GM15510 (cell line): ENCODE measurements around the gene PLEKHG2.
A peak's percentile ranks its signal among the peaks of the same experiment; 100 is the strongest.

Experiments used
- POLR2A ChIP-seq: IDR thresholded peaks from 3 replicates; pipeline ENCODE4 v1.6.1; 2011; ENCODE audit warnings: borderline replicate concordance; ENCODE audit not compliant: insufficient read length; ENCODE audit errors: extremely low read depth

PLEKHG2 gene

DNA sequence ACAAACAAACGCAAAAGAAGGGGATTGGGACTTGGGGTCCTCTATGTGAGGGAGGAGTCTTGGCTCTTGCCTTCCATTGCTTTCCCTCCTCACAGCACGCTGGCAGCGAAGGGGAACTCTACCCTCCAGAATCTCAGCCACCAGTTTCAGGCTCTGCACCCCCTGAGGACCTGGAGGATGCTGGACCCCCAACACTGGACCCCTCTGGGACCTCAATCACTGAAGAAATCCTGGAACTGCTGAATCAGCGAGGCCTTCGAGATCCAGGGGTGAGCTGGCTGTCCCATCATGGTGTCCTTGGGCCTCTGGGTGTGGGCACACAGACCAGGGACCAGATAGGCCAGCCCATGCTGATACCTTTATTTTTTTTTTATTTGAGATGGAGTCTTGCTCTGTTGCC, 9.6 kb downstream of the PLEKHG2 start:
- TF ChIP-seq POLR2A: no peak

DNA sequence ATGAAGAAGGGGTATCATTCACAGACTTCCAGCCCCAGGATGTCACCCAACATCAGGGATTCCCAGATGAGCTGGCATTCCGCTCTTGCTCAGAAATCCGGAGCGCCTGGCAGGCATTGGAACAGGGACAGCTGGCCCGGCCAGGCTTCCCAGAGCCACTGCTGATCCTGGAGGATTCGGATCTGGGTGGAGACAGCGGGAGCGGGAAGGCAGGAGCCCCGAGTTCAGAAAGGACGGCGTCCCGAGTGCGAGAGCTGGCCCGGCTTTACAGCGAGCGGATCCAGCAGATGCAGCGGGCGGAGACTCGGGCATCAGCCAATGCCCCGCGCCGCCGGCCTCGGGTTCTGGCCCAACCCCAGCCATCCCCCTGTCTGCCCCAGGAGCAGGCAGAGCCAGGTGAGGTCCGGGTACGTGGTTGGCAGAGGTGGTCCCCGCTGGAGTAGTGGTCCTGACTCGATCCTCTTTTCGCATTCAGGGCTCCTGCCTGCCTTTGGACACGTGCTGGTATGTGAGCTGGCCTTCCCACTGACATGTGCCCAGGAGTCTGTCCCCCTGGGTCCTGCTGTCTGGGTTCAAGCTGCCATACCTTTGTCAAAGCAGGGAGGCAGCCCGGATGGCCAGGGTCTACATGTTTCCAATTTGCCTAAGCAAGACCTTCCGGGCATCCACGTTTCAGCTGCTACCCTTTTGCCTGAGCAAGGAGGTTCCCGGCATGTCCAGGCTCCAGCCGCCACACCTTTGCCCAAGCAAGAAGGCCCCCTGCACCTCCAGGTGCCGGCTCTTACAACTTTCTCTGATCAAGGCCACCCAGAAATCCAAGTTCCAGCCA, 11.0 kb downstream of the PLEKHG2 start:
- no peak for TF ChIP-seq POLR2A

DNA sequence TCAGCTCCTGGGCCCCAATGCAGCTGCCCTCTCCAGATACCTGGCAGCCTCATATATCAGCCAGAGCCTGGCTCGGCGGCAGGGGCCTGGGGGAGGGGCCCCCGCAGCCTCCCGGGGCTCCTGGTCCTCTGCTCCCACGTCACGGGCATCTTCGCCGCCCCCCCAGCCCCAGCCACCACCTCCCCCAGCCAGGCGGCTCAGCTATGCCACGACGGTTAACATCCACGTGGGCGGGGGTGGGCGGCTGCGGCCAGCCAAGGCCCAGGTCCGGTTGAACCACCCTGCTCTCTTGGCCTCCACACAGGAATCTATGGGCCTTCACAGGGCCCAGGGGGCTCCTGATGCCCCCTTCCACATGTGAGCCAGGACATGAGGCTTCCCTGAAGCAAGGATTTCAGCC, 12.5 kb downstream of the PLEKHG2 start:
- no peak for TF ChIP-seq POLR2A

DNA sequence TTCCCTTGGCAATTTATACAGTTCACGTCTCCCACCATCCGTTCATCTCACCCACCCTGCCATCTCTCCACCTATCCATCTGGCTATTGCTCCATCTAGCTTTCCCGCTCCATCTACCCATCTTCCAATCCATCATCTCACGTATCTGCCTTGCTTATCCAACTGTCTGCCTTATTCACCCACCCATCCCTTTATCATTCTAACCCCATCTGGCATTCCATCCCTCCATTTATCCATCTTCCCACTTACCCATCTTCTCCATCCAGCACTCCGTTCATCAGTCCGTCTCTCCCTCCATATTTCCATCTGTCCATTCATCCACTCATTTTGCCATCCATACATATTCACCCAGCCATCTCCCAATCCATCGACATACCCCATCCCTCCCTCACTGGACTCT, 13.3 kb downstream of the PLEKHG2 start:
- TF ChIP-seq POLR2A: no peak

DNA sequence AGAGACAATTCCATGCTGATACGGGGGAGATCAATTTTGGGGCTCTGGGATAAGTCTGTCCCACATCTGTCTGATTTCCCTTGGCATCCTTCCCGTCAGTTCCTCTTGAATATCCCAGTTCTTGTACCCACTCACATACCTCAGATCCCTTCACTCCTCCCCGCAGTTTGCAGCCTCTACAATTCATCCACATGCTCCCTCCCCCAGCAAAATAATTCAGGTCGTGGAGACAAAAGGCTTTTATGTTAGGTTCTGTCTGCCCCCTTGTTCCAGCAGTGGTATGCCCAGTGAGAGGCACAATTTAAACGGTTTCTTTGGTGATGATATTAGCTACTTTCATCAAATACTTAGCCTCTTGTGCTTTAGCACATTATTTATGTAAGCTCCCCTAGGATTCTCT, 13.7 kb downstream of the PLEKHG2 start:
- no peak for TF ChIP-seq POLR2A

DNA sequence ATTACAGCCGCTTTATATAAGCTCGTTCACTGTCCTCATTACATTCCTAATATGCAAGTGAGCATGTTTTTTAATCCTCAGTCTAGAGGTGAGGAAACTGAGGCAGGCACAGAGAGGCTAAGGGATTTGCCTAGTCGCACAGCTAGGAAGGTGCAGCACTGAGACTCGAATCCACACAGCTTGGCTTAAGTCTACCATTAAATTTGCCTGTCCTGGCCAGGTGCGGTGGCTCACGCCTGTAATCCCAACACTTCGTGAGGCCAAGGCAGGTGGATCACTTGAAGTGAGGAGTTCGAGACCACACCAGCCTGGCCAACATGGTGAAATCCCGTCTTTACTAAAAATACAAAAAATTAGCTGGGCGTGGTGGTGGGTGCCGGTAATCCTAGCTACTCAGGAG, 15.2 kb downstream of the PLEKHG2 start:
- TF ChIP-seq POLR2A: no peak

DNA sequence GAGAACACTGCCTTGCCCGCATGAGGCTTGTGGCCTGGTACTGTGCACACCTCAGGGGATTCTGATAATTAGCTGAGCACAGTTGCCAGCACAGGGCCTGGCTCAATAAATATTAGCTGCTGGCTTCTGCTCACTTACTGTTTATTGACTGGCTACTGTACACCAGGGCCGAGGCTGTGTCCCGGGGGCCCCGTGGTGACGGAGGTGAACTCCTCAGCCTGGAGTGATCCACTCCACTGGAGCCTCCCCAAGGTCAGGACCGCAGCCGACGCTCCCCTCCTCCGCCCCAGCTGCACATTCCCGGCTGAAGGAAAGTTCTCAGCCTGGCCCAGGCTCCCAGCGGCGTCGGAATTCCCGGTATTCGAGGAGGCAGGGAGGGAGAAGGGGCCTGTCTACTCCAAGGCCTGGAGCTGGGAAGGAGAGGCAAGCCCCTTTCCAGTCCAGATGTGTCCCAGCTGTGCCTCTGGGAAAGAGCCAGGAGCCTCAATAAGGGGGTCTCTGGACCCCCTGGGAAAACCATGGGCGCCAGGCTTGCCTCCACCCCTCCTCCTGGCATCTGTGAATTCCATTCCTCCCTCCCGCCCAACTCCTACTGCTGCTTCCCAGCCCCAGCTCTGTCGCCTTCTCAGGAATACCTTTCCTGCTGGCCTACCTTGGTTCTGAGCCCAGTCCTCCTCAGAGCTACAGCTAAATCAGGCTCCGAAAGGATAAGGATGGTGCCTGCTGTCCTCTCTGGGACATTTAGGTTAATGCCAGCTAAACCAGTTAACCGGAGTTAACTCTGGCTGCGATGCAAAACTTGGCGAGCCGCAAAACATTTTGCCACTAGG, 16.0 kb downstream of the PLEKHG2 start:
- TF ChIP-seq POLR2A: no peak

DNA sequence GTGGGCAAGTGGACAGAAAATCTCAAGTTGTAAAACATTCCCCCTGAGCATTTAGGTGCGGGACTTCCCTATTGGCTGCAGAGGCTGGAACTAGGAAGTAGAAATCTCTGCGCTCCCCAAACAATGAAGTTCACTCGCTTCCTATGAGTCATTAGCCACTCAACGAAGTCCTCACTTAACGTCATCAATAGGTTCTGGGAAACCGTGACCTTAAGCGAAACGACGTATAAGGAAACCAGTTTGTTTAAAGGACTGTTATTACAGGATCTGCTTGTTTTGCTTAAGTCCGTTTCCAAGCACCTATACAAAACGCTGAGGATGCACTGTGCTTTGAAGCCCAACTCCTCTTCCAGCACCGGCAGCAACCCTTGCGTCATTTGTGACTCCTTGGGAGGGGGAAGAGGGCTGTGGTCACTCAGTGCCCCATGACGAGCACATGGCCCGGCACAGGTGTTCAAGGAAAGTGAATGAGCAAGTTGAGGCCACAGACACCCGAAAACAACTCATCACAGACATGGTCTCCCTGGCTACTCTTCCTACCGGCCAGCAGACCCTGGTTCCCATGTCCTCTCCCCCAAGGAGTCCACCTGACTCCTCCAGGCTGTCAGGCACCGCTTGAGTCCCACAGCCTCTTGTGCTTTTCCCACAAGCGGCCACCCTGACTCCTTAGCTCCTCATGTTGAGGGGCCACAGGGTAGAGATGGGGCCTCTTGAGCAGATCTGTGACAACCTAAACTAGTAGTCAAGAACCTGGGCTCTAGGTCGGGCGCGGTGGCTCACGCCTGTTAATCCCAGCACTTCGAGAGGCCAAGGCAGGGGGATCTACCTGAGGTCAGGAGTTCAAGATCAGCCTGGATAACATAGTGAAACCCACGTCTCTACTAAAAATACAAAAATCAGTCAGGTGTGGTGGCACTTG, 18.5 kb downstream of the PLEKHG2 start:
- no peak for TF ChIP-seq POLR2A

DNA sequence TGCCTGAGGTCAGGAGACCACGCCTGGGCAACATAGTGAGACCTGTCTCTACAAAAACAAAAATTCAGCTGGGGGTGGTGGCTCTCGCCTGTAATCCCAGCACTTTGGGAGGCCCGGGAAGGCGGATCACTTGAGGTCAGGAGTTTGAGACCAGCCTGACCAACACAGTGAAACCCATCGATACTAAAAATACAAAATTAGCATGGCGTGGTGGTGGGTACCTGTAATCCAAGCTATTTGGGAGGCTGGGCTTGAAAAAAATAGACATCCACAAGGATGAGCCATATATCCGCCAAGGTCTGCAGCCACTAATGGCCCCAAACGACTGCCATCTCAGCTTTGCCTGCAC, 20.2 kb downstream of the PLEKHG2 start:
- no peak for TF ChIP-seq POLR2A

DNA sequence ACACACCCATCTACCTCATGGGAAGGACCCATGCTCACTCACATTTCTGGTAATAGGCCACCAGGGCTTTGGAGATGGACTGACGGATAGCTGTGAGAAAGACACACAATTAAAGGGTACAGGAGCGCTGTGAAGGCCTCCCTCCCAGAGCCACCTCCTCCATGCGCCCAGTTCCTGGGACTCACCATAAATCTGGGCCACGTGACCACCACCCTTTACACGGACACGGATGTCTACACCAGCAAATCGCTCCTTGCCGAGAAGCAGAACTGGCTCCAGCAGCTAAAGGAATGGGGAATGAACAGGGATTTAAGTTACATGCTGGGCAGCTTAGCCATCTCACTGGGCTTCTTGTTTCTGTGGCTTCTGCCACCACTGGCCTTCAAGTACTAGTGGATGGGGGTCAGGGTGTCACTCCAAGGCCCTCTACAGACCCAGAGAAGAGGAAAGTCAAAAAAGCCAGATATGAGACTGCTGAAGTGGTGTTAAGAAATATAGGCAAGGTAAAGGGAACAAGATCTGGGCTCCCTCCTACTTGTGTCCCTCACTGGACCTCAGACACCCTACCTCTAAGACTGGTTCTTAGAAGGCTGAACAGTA, 21.1 kb downstream of the PLEKHG2 start:
- TF ChIP-seq POLR2A: no peak

DNA sequence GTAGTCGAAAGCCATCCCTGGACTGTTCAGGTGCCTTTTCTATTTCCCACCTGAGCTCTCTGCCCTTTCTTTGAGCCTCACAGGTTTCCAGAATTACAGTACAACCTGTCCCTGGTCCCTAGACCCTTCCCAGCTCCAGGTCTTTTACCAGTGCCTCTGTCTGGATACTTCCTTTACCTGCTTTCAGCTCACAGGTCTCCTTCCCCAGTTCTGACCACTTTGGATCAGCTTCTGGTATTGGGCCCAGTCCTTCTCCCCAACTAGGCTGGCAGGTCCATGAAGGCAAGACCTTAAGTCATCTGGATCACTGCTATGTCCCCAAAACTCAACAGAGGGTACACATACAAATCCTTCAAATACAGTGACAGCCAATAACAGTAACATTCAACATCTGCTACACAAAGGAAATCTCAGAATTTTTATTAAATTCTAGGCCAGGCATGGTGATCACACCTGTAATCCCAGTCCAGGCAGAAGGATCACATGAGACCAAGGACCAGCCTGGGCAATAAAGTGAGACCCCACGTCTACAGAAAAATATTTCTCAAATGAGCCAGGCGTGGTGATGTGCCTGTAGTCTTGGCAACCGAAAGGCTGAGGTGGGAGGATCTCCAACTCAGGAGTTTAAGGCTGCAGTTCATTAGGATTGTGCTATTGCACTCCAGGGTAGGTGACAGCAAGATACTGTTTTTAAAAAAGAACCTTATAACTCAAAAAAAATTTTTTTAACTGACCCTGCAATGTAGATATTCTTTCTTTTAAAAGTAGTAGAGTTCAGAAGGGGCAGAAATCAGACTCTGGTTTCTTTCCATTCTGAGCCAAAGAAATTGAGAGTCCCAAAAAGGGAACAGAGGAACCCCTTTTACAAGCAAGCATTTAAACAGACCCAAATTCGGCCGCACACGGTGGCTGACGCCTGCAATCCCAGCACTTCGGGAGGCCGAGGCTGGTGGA, 21.9 kb downstream of the PLEKHG2 start:
- TF ChIP-seq POLR2A: no peak

DNA sequence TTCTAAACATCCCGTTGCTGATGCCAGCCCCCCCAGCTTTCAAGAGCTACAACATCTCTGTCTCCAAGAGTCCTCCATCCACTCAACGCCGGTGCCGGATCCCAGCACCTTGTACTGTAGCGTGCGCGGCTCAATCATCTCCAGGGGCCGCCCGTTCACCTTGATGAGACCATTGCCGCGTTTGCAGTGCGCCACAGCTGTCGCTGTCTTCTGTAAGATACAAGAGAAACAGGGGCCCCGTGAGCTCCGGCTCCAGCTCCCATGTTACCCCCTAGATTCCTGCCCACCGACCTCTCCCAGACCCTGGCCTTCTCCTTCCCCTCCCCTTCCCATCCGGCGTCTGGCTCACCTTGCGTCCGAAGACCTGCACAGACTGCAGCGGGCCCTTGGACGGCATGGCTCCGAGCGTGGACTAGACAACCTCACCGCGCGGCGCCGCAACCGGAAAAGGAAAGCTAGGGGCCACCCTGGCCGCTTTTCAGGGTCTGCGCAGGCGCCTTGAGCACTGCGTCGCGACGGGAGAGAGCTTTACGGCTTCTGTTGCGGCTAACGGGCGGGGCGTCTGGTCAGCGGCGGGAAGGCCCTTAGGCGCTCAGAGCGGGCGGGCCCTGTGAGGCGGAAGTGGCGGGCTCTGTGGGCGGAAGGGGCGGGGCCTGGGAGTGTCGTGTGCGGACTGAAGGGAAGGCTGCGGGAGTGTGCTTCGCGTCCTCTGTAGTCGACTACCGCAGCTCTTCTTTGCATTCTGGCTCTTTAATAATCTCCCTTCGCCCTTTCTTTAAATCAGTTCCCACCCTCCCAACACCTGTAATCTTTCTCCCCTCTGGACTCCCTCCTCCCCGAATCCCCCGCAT, 23.3 kb downstream of the PLEKHG2 start, which contains the start of gene RPS16:
TSS of gene RPS16 (minus strand) at position 451 of the 851 bp plus-strand sequence. CDS start at position 397, 54 bp downstream.
- peak; percentile 96 for TF ChIP-seq POLR2A
